HEK293 (cell line): ENCODE results near the gene FBXL7.

Experiments used
- CTCF ChIA-PET: fragments of 350-600 bp; formaldehyde crosslinking; extraction: SDS; loops from one replicate; lab custom pipeline; 2021; ENCODE audit warnings: antibody characterized with exemption; lab: Yijun Ruan, JAX
- POLR2A ChIA-PET: fragments of 300-600 bp; formaldehyde crosslinking; extraction: SDS; loops from one replicate; lab custom pipeline; 2020; ENCODE audit warnings: antibody characterized with exemption, inconsistent platforms; lab: Yijun Ruan, JAX
- H3K27ac ChIP-seq: fragments of 200-500 bp; sonication (Bioruptor generic); 2 replicates; pipeline ENCODE4 v1.5.1; 2014; ENCODE audit warnings: low read depth, low read length, control low read depth, inconsistent platforms; ENCODE audit errors: extremely low read depth
- H3K36me3 ChIP-seq, 2 experiments: fragments of 200-500 bp in 1 of 2; sonication (Bioruptor generic) in 1 of 2; 1 replicate in 1 of 2; 2 replicates in 1 of 2; pipeline ENCODE4 v1.5.1; 2014 to 2017; ENCODE audit warnings: inconsistent platforms in 2 of 2, low read length in 2 of 2; ENCODE audit not compliant: control insufficient read depth in 2 of 2, insufficient read depth in 1 of 2
- H3K4me1 ChIP-seq: fragments of 200-500 bp; sonication (Bioruptor generic); 2 replicates; pipeline ENCODE4 v1.5.1; 2014; ENCODE audit warnings: mild to moderate bottlenecking, low read length, inconsistent platforms; ENCODE audit not compliant: control insufficient read depth, insufficient read depth
- H3K4me3 ChIP-seq: 2 replicates; pipeline ENCODE4 v1.5.1; 2011; ENCODE audit warnings: low read depth, mild to moderate bottlenecking, control low read depth, low read length, moderate library complexity
- H3K9me3 ChIP-seq: fragments of 200-500 bp; sonication (Bioruptor generic); 2 replicates; pipeline ENCODE4 v1.5.1; 2014; ENCODE audit warnings: low read depth, low read length, inconsistent platforms; ENCODE audit not compliant: control insufficient read depth, insufficient read depth
- EGR2 ChIP-seq: fragments of 450-650 bp; formaldehyde crosslinking; IDR thresholded peaks from 2 replicates; pipeline ENCODE4 v1.5.1; 2016; ENCODE audit warnings: low read depth, missing biosample characterization, missing genetic modification characterization
- PRDM1 ChIP-seq: fragments of 450-650 bp; formaldehyde crosslinking; IDR thresholded peaks from 2 replicates; pipeline ENCODE4; 2016; ENCODE audit warnings: missing biosample characterization, missing genetic modification characterization
- REPIN1 ChIP-seq: fragments of 450-650 bp; formaldehyde crosslinking; IDR thresholded peaks from 2 replicates; pipeline ENCODE4 v1.5.1; 2017; ENCODE audit warnings: missing biosample characterization, missing genetic modification characterization, low read depth
- TCF7L2 ChIP-seq: IDR thresholded peaks from 2 replicates; pipeline ENCODE4 v1.6.1; 2011; ENCODE audit warnings: low read depth, mild to moderate bottlenecking, inconsistent platforms, low read length, moderate library complexity, borderline replicate concordance
- ZBTB8A ChIP-seq: fragments of 450-650 bp; formaldehyde crosslinking; IDR thresholded peaks from 2 replicates; pipeline ENCODE4 v1.5.1; 2016; ENCODE audit warnings: missing biosample characterization, missing genetic modification characterization
- ZNF140 ChIP-seq: fragments of 450-650 bp; formaldehyde crosslinking; IDR thresholded peaks from 2 replicates; pipeline ENCODE4 v1.5.1; 2016; ENCODE audit warnings: missing biosample characterization, missing genetic modification characterization
- ZNF169 ChIP-seq: fragments of 450-650 bp; formaldehyde crosslinking; IDR thresholded peaks from 2 replicates; pipeline ENCODE4 v1.5.1; 2016; ENCODE audit warnings: missing biosample characterization, missing genetic modification characterization
- ZNF174 ChIP-seq: fragments of 450-650 bp; formaldehyde crosslinking; IDR thresholded peaks from 2 replicates; pipeline ENCODE4 v1.5.0; 2017; ENCODE audit warnings: missing biosample characterization, mild to moderate bottlenecking, missing genetic modification characterization
- ZNF184 ChIP-seq: fragments of 450-650 bp; IDR thresholded peaks from 2 replicates; pipeline ENCODE4 v1.5.1; 2018; ENCODE audit warnings: missing biosample characterization, mild to moderate bottlenecking, missing genetic modification characterization
- ZNF2 ChIP-seq: fragments of 450-650 bp; formaldehyde crosslinking; IDR thresholded peaks from 2 replicates; pipeline ENCODE4 v1.5.1; 2016; ENCODE audit warnings: missing biosample characterization, missing genetic modification characterization
- ZNF214 ChIP-seq: fragments of 450-650 bp; formaldehyde crosslinking; IDR thresholded peaks from 2 replicates; pipeline ENCODE4 v1.5.1; 2017; ENCODE audit warnings: missing biosample characterization, mild to moderate bottlenecking, missing genetic modification characterization, borderline replicate concordance
- ZNF223 ChIP-seq: fragments of 450-650 bp; formaldehyde crosslinking; IDR thresholded peaks from 2 replicates; pipeline ENCODE4 v1.5.1; 2016; ENCODE audit warnings: missing biosample characterization, missing genetic modification characterization
- ZNF292 ChIP-seq: fragments of 450-650 bp; formaldehyde crosslinking; IDR thresholded peaks from 2 replicates; pipeline ENCODE4 v1.5.1; 2016; ENCODE audit warnings: low read depth, missing biosample characterization, missing genetic modification characterization, borderline replicate concordance
- ZNF341 ChIP-seq: fragments of 450-650 bp; formaldehyde crosslinking; IDR thresholded peaks from 2 replicates; pipeline ENCODE4; 2016; ENCODE audit warnings: low read depth, missing biosample characterization, missing genetic modification characterization
- ZNF354C ChIP-seq: fragments of 450-650 bp; formaldehyde crosslinking; IDR thresholded peaks from 2 replicates; pipeline ENCODE4 v1.5.1; 2016; ENCODE audit warnings: missing biosample characterization, missing genetic modification characterization, low read depth, borderline replicate concordance
- ZNF37A ChIP-seq: fragments of 450-650 bp; IDR thresholded peaks from 2 replicates; pipeline ENCODE4 v1.5.1; 2018; ENCODE audit warnings: missing biosample characterization, missing genetic modification characterization
- ZNF391 ChIP-seq: fragments of 450-650 bp; formaldehyde crosslinking; IDR thresholded peaks from 2 replicates; pipeline ENCODE4 v1.5.1; 2016; ENCODE audit warnings: low read depth, missing biosample characterization, missing genetic modification characterization, borderline replicate concordance
- ZNF416 ChIP-seq: fragments of 450-650 bp; formaldehyde crosslinking; IDR thresholded peaks from 2 replicates; pipeline ENCODE4 v1.5.1; 2016; ENCODE audit warnings: missing biosample characterization, missing genetic modification characterization
- ZNF501 ChIP-seq: fragments of 450-650 bp; formaldehyde crosslinking; IDR thresholded peaks from 2 replicates; pipeline ENCODE4 v1.5.1; 2016; ENCODE audit warnings: missing biosample characterization, missing genetic modification characterization
- ZNF561 ChIP-seq: fragments of 450-650 bp; IDR thresholded peaks from 2 replicates; pipeline ENCODE4 v1.5.1; 2018; ENCODE audit warnings: missing biosample characterization, missing genetic modification characterization, borderline replicate concordance
- ZNF629 ChIP-seq: fragments of 450-650 bp; formaldehyde crosslinking; IDR thresholded peaks from 2 replicates; pipeline ENCODE4 v1.5.1; 2017; ENCODE audit warnings: missing biosample characterization, missing genetic modification characterization
- ZNF76 ChIP-seq: fragments of 450-650 bp; formaldehyde crosslinking; IDR thresholded peaks from 2 replicates; pipeline ENCODE4; 2016; ENCODE audit warnings: low read depth, missing biosample characterization, missing genetic modification characterization, borderline replicate concordance
- TF ChIP-seq, protein P1 (sequence below): fragments of 450-650 bp; formaldehyde crosslinking; IDR thresholded peaks from 2 replicates; pipeline ENCODE4 v1.5.1; 2016; ENCODE audit warnings: missing biosample characterization, missing genetic modification characterization
- TF ChIP-seq, protein P2 (sequence below): fragments of 450-650 bp; formaldehyde crosslinking; IDR thresholded peaks from 2 replicates; pipeline ENCODE4 v1.5.1; 2017; ENCODE audit warnings: missing biosample characterization, missing genetic modification characterization
- TF ChIP-seq, protein P3 (sequence below): fragments of 450-650 bp; formaldehyde crosslinking; conservative IDR thresholded peaks from 2 replicates; pipeline ENCODE4 v1.5.1; 2016; ENCODE audit warnings: low read depth, missing biosample characterization, missing genetic modification characterization
- TF ChIP-seq, protein P4 (sequence below): fragments of 450-650 bp; formaldehyde crosslinking; IDR thresholded peaks from 2 replicates; pipeline ENCODE4 v1.5.1; 2016; ENCODE audit warnings: missing biosample characterization, missing genetic modification characterization

FBXL7 gene

DNA sequence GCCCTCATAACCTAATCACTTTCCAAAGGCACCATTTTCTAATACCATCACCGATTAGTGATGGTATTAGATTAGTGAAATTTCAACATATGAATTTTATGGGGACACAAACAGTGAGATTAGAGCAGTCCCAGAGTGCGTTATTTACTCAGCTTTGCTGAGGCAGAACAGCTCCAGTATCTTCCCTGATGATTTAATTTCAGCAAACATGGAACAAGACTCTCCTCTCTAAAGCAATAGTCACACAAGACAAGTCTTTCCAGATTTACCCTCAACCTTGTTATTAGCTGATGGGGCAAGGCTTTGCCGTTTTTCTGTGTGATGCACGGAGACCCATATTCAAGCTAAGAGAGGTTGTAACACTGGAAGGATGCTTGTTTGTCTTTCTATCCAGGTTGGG, 333.4 kb downstream of the FBXL7 start:
- Histone ChIP-seq H3K4me3 (no peak overlapping the region), H3K27ac (no peak overlapping the region), H3K4me1 (no peaks in the 10 kb centered on the region), H3K36me3 (no peaks in the 10 kb centered on the region), H3K9me3 (no peaks in the 10 kb centered on the region)
- CTCF ChIA-PET: interaction anchor here (0.9 kb wide), 1 partner anchor 9 kb away, joined by 4 read pairs; no protein-coding TSS in a partner anchor
- TF ChIP-seq ZNF223: no peak
- TF ChIP-seq ZNF2 (tag by site-specific recombination): no peak
- no peak for TF ChIP-seq ZNF37A
- TF ChIP-seq, protein P1, sequence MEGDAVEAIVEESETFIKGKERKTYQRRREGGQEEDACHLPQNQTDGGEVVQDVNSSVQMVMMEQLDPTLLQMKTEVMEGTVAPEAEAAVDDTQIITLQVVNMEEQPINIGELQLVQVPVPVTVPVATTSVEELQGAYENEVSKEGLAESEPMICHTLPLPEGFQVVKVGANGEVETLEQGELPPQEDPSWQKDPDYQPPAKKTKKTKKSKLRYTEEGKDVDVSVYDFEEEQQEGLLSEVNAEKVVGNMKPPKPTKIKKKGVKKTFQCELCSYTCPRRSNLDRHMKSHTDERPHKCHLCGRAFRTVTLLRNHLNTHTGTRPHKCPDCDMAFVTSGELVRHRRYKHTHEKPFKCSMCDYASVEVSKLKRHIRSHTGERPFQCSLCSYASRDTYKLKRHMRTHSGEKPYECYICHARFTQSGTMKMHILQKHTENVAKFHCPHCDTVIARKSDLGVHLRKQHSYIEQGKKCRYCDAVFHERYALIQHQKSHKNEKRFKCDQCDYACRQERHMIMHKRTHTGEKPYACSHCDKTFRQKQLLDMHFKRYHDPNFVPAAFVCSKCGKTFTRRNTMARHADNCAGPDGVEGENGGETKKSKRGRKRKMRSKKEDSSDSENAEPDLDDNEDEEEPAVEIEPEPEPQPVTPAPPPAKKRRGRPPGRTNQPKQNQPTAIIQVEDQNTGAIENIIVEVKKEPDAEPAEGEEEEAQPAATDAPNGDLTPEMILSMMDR: no peak
- no peak for TF ChIP-seq ZNF169
- TF ChIP-seq ZNF341: no peak
- TF ChIP-seq, protein P2, sequence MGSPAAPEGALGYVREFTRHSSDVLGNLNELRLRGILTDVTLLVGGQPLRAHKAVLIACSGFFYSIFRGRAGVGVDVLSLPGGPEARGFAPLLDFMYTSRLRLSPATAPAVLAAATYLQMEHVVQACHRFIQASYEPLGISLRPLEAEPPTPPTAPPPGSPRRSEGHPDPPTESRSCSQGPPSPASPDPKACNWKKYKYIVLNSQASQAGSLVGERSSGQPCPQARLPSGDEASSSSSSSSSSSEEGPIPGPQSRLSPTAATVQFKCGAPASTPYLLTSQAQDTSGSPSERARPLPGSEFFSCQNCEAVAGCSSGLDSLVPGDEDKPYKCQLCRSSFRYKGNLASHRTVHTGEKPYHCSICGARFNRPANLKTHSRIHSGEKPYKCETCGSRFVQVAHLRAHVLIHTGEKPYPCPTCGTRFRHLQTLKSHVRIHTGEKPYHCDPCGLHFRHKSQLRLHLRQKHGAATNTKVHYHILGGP (tag by site-specific recombination): no peak
- TF ChIP-seq ZNF184 (tag by site-specific recombination): no peak
- TF ChIP-seq ZNF354C: no peak
- no peak for TF ChIP-seq TCF7L2
- no peak for TF ChIP-seq ZNF416 (tag by site-specific recombination)
- no peak for TF ChIP-seq ZNF501 (tag by site-specific recombination)
- no peak for TF ChIP-seq ZNF561
- no peak for TF ChIP-seq ZBTB8A
- TF ChIP-seq REPIN1 (tag by site-specific recombination): no peak
- TF ChIP-seq, protein P3, sequence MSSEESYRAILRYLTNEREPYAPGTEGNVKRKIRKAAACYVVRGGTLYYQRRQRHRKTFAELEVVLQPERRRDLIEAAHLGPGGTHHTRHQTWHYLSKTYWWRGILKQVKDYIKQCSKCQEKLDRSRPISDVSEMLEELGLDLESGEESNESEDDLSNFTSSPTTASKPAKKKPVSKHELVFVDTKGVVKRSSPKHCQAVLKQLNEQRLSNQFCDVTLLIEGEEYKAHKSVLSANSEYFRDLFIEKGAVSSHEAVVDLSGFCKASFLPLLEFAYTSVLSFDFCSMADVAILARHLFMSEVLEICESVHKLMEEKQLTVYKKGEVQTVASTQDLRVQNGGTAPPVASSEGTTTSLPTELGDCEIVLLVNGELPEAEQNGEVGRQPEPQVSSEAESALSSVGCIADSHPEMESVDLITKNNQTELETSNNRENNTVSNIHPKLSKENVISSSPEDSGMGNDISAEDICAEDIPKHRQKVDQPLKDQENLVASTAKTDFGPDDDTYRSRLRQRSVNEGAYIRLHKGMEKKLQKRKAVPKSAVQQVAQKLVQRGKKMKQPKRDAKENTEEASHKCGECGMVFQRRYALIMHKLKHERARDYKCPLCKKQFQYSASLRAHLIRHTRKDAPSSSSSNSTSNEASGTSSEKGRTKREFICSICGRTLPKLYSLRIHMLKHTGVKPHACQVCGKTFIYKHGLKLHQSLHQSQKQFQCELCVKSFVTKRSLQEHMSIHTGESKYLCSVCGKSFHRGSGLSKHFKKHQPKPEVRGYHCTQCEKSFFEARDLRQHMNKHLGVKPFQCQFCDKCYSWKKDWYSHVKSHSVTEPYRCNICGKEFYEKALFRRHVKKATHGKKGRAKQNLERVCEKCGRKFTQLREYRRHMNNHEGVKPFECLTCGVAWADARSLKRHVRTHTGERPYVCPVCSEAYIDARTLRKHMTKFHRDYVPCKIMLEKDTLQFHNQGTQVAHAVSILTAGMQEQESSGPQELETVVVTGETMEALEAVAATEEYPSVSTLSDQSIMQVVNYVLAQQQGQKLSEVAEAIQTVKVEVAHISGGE (tag by site-specific recombination): no peak
- no peak for TF ChIP-seq ZNF140
- TF ChIP-seq ZNF174 (tag by site-specific recombination): no peak
- no peak for TF ChIP-seq ZNF214 (tag by site-specific recombination)
- TF ChIP-seq, all 188 proteins: peak for 0
- POLR2A ChIA-PET: no interaction called here

DNA sequence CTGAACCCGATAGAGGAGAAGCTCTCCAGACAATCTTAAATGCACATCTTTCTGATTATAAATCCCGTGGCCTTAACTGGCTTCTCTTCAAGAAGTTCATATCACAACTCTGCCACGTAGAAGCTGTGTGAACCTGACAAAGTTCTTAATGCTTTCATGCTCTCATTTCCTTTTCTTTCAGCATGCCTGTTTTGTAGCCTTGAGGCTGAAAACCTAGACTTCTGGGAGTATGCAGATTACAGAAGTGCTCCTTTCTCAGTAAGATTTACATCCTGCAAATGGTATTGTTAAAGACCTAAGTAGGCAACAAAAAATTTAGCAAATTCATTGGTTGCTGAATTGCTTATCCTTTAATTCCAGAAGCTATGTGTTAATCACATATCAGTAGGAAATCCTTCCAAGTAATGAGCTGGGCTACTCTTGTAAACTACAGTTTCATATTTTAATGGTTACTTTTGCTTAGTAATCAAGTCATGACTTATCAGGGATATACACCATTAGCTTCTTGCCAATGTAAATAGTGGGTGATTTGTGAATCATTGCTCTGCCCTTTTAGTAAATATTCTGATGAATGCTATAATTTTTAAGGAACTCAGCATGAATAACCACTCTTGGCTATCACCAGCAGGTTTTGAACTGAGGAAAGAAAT, 334.7 kb downstream of the FBXL7 start:
- no peaks in the 10 kb centered on the region for H3K4me1 ChIP-seq
- ChIA-PET POLR2A (no interaction called here), CTCF (interaction anchor here (1.4 kb wide), 1 partner anchor 10 kb away, joined by 8 read pairs; no protein-coding TSS in a partner anchor)
- no peaks in the 10 kb centered on the region for H3K36me3 ChIP-seq
- no peak overlapping the region for H3K4me3 ChIP-seq
- H3K27ac ChIP-seq: no peak overlapping the region
- no peaks in the 10 kb centered on the region for H3K9me3 ChIP-seq
- TF ChIP-seq ZNF76: no peak
- TF ChIP-seq EGR2 (tag by site-specific recombination): no peak
- TF ChIP-seq ZNF391 (tag by site-specific recombination): no peak
- no peak for TF ChIP-seq PRDM1 (tag by site-specific recombination)
- TF ChIP-seq ZNF37A: no peak
- TF ChIP-seq, protein P4, sequence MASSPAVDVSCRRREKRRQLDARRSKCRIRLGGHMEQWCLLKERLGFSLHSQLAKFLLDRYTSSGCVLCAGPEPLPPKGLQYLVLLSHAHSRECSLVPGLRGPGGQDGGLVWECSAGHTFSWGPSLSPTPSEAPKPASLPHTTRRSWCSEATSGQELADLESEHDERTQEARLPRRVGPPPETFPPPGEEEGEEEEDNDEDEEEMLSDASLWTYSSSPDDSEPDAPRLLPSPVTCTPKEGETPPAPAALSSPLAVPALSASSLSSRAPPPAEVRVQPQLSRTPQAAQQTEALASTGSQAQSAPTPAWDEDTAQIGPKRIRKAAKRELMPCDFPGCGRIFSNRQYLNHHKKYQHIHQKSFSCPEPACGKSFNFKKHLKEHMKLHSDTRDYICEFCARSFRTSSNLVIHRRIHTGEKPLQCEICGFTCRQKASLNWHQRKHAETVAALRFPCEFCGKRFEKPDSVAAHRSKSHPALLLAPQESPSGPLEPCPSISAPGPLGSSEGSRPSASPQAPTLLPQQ (tag by site-specific recombination): no peak
- TF ChIP-seq ZNF629 (tag by site-specific recombination): no peak
- no peak for TF ChIP-seq ZNF292 (tag by site-specific recombination)
- no peak for TF ChIP-seq ZNF501 (tag by site-specific recombination)
- TF ChIP-seq ZNF416 (tag by site-specific recombination): no peak
